Panc1 (cell line): Measurements from ENCODE around the gene ZNF484. TPM values are rescaled to one million over a fixed set of nuclear protein-coding genes. Genes with fewer than 3 reads are reported as not detected.
"Not testable (repeated sequence)": the region's sequence is repeated elsewhere in the genome, so short reads cannot be mapped to it uniquely, and the experiment has no call there.

Source experiments
- ATAC-seq: fragments of 200-7000 bp; cut with Tn5 transposase; 2 replicates; pipeline ENCODE4 v1.9.1; 2020; ENCODE audit warnings: mild to moderate bottlenecking, moderate library complexity
- BruUV-seq: library from RNA; stranded (reverse); fragments of 400-500 nt; replicated peaks from 2 replicates; lab custom pipeline; 2021; lab: Mats Ljungman, UMichigan
- CTCF ChIA-PET: fragments of 300-600 bp; sonication (Branson Sonifier 250); formaldehyde crosslinking; loops from one replicate; lab custom pipeline; 2022; ENCODE audit warnings: antibody characterized with exemption; lab: Charles Lee
- POLR2A ChIA-PET: fragments of 300-600 bp; sonication (Branson Sonifier 250); formaldehyde crosslinking; loops from one replicate; lab custom pipeline; 2022; ENCODE audit warnings: antibody characterized with exemption; lab: Charles Lee
- DNase-seq: peaks from one replicate; pipeline ENCODE4 v3.0.0-alpha.2; 2010; ENCODE audit warnings: low read depth, low spot score
- H3K27ac ChIP-seq: 2 replicates; pipeline ENCODE4 v1.5.1; 2011; ENCODE audit warnings: mild to moderate bottlenecking, low read length, inconsistent platforms
- H3K27me3 ChIP-seq: fragments of 200-500 bp; sonication (Bioruptor generic); 2 replicates; pipeline ENCODE4 v1.6.0; 2014; ENCODE audit warnings: low read length, inconsistent platforms; ENCODE audit not compliant: control insufficient read depth, insufficient read depth
- H3K36me3 ChIP-seq: fragments of 200-500 bp; sonication (Bioruptor generic); 2 replicates; pipeline ENCODE4 v1.5.1; 2014; ENCODE audit warnings: inconsistent platforms, mild to moderate bottlenecking, low read length, moderate library complexity; ENCODE audit not compliant: control insufficient read depth, insufficient read depth
- H3K4me1 ChIP-seq: 2 replicates; pipeline ENCODE4 v1.5.1; 2011; ENCODE audit warnings: inconsistent platforms, mild to moderate bottlenecking, low read length, moderate library complexity; ENCODE audit not compliant: control insufficient read depth, insufficient read depth
- H3K4me3 ChIP-seq, 2 experiments: 2 replicates each; pipeline ENCODE4 v1.5.1; 2011 to 2012; ENCODE audit warnings: low read depth in 2 of 2, low read length in 2 of 2, mild to moderate bottlenecking in 2 of 2, inconsistent platforms in 1 of 2, moderate library complexity in 1 of 2
- H3K9me3 ChIP-seq: fragments of 200-500 bp; sonication (Bioruptor generic); 2 replicates; pipeline ENCODE4 v1.5.1; 2014; ENCODE audit warnings: low read depth, mild to moderate bottlenecking, inconsistent platforms, low read length, moderate library complexity; ENCODE audit not compliant: control insufficient read depth, insufficient read depth
- CTCF ChIP-seq: fragments of 450-650 bp; IDR thresholded peaks from 2 replicates; pipeline ENCODE4 v1.5.1; 2017; ENCODE audit warnings: mild to moderate bottlenecking
- POLR2AphosphoS5 ChIP-seq: IDR thresholded peaks from 2 replicates; pipeline ENCODE4 v1.6.1; 2012; ENCODE audit warnings: mild to moderate bottlenecking, low read depth, low read length, moderate library complexity
- REST ChIP-seq, 2 experiments: IDR thresholded peaks; 2 replicates each; pipeline ENCODE4 v1.6.1; 2011 to 2012; ENCODE audit warnings: low read depth in 2 of 2, control low read depth in 1 of 2, low read length in 1 of 2, mild to moderate bottlenecking in 1 of 2, moderate library complexity in 1 of 2; ENCODE audit not compliant: insufficient read depth in 1 of 2
- SIN3A ChIP-seq: IDR thresholded peaks from 2 replicates; pipeline ENCODE4 v1.6.1; 2012; ENCODE audit warnings: low read depth, mild to moderate bottlenecking, low read length, moderate library complexity, borderline replicate concordance; ENCODE audit not compliant: insufficient read depth
- TCF7L2 ChIP-seq: IDR thresholded peaks from 2 replicates; pipeline ENCODE4 v1.6.1; 2011; ENCODE audit warnings: mild to moderate bottlenecking, low read depth, low read length, inconsistent platforms
- in situ Hi-C: cut with HindIII; loops from 2 replicates; pipeline ENCODE4 v1.10.0; 2016; ENCODE audit warnings: low sequenced_read_pairs, low pct_unique_long_range_greater_than_20kb
- intact Hi-C: fragments of 100-400 bp; cut with micrococcal nuclease; formaldehyde crosslinking; loops from one replicate; pipeline ENCODE4 v1.10.0; 2022; ENCODE audit not compliant: unreplicated experiment
- total RNA-seq: library from RNA; stranded (reverse); gene quantifications from one replicate; pipeline ENCODE4 v1.2.1, GENCODE V29; 2021; ENCODE audit not compliant: unreplicated experiment

ZNF484 gene
- total RNA-seq, 1 experiment from 2014 or later: 5.4 TPM

- H3K27ac ChIP-seq: no peak overlapping the region
- H3K4me3 ChIP-seq: no peak overlapping the region
- ATAC-seq: no peak
- ChIA-PET CTCF (no interaction called here), POLR2A (no interaction called here)
- no TSS peak for BruUV-seq
- DNase-seq: no peak
- TF ChIP-seq SIN3A: no peak
- TF ChIP-seq POLR2AphosphoS5: no peak
- TF ChIP-seq REST (IDR thresholded peaks at IDR 0.05; ENCODE audit: insufficient read depth in 1 of 2, low read depth in 2 of 2, low read length in 1 of 2): no peak
- no peak for TF ChIP-seq CTCF
- no peak for TF ChIP-seq TCF7L2
- in situ Hi-C loops: no loop called here
- intact Hi-C loops: no loop called here
- H3K9me3 ChIP-seq: peaks cover 40% of the 10 kb centered on the region; the same call in 1 of the 2 replicates
- no peaks in the 10 kb centered on the region for H3K4me1 ChIP-seq
- H3K36me3 ChIP-seq: 0 out of 2 replicates have a peak, but pooled peaks cover 2% of the 10 kb centered on the region
- no peaks in the 10 kb centered on the region for H3K27me3 ChIP-seq
Observed at GRCh38 chr9:92850898-92851297, 26.9 kb downstream of the ZNF484 start.

- ATAC-seq, DNase-seq, intact Hi-C loops, H3K27ac ChIP-seq, H3K36me3 ChIP-seq, H3K4me3 ChIP-seq, H3K27me3 ChIP-seq, POLR2A ChIA-PET, BruUV-seq, H3K4me1 ChIP-seq, CTCF ChIA-PET, in situ Hi-C loops: not testable (repeated sequence)
- H3K9me3 ChIP-seq: peaks cover 61% of the 10 kb centered on the region; the same call in 1 of the 2 replicates
Observed at GRCh38 chr9:92848740-92849139, 29.1 kb downstream of the ZNF484 start.

GRCh38 chr9:92846662-92847145 lies 31.1 kb downstream of the ZNF484 start:
- Histone ChIP-seq H3K9me3 (peaks cover 56% of the 10 kb centered on the region; the same call in 1 of the 2 replicates), H3K36me3 (no peaks in the 10 kb centered on the region), H3K4me1 (no peaks in the 10 kb centered on the region), H3K27ac (no peak overlapping the region), H3K4me3 (no peak overlapping the region), H3K27me3 (no peaks in the 10 kb centered on the region)
- ChIA-PET CTCF (no interaction called here), POLR2A (no interaction called here)
- in situ Hi-C loops (no loop called here), intact Hi-C loops (no loop called here)
- DNase-seq (no peak), ATAC-seq (no peak)
- BruUV-seq: no TSS peak
- TF ChIP-seq TCF7L2 (no peak), POLR2AphosphoS5 (no peak)

GRCh38 chr9:92838411-92838810 lies 39.4 kb downstream of the ZNF484 start:
- DNase-seq, CTCF ChIA-PET, ATAC-seq, H3K4me3 ChIP-seq, H3K36me3 ChIP-seq, H3K27me3 ChIP-seq, POLR2A ChIA-PET, H3K4me1 ChIP-seq, H3K27ac ChIP-seq, H3K9me3 ChIP-seq, BruUV-seq, in situ Hi-C loops, intact Hi-C loops: not testable (repeated sequence)
